BLaER1 (cell line): ENCODE measurements around the gene CKM.
A peak's percentile ranks its signal among the peaks of the same experiment; 100 is the strongest.

Experiments
- H3K27ac ChIP-seq: shearing (Covaris generic); formaldehyde crosslinking; 2 replicates; pipeline ENCODE4 v1.8.1; 2022
- H3K27me3 ChIP-seq: shearing (Covaris generic); formaldehyde crosslinking; 2 replicates; pipeline ENCODE4 v1.8.1; 2022
- H3K36me3 ChIP-seq: shearing (Covaris generic); formaldehyde crosslinking; 2 replicates; pipeline ENCODE4 v1.8.1; 2022
- H3K4me1 ChIP-seq: shearing (Covaris generic); formaldehyde crosslinking; 2 replicates; pipeline ENCODE4 v1.8.1; 2022
- H3K4me2 ChIP-seq: shearing (Covaris generic); formaldehyde crosslinking; 2 replicates; pipeline ENCODE4 v1.8.1; 2022
- H3K4me3 ChIP-seq: shearing (Covaris generic); formaldehyde crosslinking; 2 replicates; pipeline ENCODE4 v1.8.1; 2022
- H3K9ac ChIP-seq: shearing (Covaris generic); formaldehyde crosslinking; 2 replicates; pipeline ENCODE4 v1.8.1; 2022
- H3K9me3 ChIP-seq: shearing (Covaris generic); formaldehyde crosslinking; 2 replicates; pipeline ENCODE4 v1.8.1; 2022
- H4K20me1 ChIP-seq: shearing (Covaris generic); formaldehyde crosslinking; 2 replicates; pipeline ENCODE4 v1.8.1; 2022
- Cebpa-rat ChIP-seq: shearing (Covaris generic); IDR thresholded peaks from 2 replicates; pipeline ENCODE4 v1.8.1; 2022

Gene CKM

DNA sequence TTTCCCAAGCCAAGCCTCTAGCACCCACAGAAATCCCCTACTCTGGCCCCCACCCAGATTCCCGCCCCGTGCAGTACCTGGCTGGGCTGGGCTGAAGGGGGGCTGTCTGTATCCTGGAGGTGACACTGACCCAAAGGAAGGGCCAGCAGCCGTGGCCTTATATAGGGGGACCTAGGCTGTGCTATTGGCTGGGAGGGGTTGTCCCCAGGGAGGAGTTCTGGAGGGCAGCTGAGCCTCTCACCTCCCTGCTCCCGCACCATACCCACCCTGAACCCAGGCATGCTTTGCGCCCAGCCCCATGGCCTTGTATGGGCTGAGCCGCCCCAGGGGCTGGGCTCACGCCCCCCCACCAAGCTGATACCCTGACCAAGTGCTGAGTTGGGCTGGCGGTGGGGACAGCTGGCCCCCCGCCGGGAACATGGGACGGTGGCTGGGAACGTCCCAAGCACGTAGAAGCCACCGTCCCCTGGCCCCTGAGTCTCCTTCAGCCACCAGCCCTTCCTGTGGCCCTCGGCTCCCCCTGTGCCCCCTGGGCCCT lies at the start of gene CKM:
TSS of gene CKM (minus strand) at position 132 of the 538 bp plus-strand sequence. CDS start 3,162 bp downstream, outside the sequence.
- no peaks in the 10 kb centered on the region for H4K20me1 ChIP-seq
- peaks cover 51% of the 10 kb centered on the region for H3K4me1 ChIP-seq
- H3K27ac ChIP-seq = peak within 1 kb of the TSS; percentile 65
- H3K36me3 ChIP-seq = no peaks in the 10 kb centered on the region
- peak within 1 kb of the TSS; percentile 78 for H3K4me2 ChIP-seq
- no peaks in the 10 kb centered on the region for H3K9me3 ChIP-seq
- no peaks in the 10 kb centered on the region for H3K27me3 ChIP-seq
- peak within 1 kb of the TSS; percentile 45 for H3K9ac ChIP-seq
- TF ChIP-seq Cebpa-rat = no peak
- H3K4me3 ChIP-seq = peak within 1 kb of the TSS; percentile 47

DNA sequence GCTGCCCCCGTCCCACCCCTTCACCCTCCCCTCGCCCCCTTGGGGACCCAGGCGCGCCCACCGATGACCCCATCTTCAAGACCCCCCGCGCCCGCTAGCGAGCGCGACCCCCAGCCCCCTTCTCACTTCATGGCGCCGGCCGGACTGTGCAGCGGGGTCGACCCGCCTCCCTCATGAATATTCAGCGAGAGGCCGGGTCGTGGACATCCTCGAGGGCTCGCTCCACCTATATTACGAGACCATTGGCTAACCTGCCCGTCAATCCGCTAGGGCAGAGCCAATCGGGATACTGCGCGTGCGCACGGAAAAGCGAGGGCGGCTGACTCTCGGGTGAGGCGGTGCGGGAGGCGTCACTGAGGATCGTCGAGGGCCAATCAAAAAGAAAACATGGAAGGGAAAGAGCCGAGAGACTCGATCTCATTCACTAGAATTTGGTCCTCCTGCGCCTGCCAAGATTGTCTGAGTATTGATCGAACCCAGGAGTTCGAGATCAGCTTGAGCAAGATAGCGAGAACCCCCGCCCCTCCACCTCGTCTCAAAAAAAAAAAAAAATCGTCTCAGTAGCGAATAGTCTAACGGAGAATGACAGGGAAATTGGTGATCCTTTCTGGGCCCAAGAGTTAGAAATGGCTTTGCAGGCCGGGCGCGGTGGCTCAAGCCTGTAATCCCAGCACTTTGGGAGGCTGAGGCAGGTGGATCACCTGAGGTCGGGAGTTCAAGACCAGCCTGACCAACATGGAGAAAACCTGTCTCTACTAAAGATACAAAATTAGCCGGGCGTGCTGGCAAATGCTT lies 47.9 kb upstream of the CKM start, which contains the start of gene ERCC2:
TSS of gene ERCC2 (minus strand) at position 164 of the 795 bp plus-strand sequence. CDS start at position 131, 33 bp downstream.
- no peaks in the 10 kb centered on the region for H4K20me1 ChIP-seq
- no peak for TF ChIP-seq Cebpa-rat
- no peaks in the 10 kb centered on the region for H3K9me3 ChIP-seq
- H3K4me3 ChIP-seq = peak within 1 kb of the TSS; percentile 82
- peak within 1 kb of the TSS; percentile 85 for H3K9ac ChIP-seq
- H3K27me3 ChIP-seq = no peaks in the 10 kb centered on the region
- H3K4me1 ChIP-seq = peaks cover 41% of the 10 kb centered on the region
- H3K4me2 ChIP-seq = peak within 1 kb of the TSS; percentile 98
- H3K36me3 ChIP-seq = peaks cover 9% of the 10 kb centered on the region
- H3K27ac ChIP-seq = peak within 1 kb of the TSS; percentile 76

DNA sequence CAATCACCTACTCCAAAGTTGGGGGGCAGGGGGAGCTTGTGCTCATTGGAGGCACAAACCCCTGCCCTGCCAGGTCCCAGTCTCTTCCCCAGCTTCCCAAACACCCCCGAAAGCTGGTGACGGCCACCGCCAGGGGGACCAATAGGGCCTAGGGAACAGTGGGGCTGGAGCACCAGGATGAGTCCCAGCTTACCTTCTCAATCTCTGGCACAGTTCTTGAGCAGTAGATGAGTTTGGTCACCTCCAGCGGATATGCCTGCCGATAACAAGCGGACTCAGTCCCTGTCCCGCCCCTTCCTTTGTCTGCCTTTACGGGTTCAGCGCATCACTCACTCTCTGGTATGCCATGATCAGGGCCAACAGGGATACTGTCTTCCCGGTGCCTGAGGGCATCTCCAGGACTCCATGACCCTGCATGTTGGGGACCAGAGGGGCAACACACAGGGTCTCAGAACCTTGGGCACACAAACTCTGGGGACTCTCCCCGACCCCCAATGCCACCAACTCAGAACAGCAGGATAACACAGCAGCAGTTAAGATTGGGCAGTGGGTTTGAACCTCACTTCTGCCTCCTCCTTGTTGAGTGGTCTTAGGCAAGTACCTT lies 46.2 kb upstream of the CKM start:
- Histone ChIP-seq H3K4me2 (peak overlapping the region; percentile 98), H3K4me3 (no peak overlapping the region), H3K27me3 (no peaks in the 10 kb centered on the region), H3K9ac (no peak overlapping the region), H4K20me1 (no peaks in the 10 kb centered on the region), H3K27ac (no peak overlapping the region), H3K4me1 (peaks cover 41% of the 10 kb centered on the region), H3K36me3 (peaks cover 26% of the 10 kb centered on the region), H3K9me3 (no peaks in the 10 kb centered on the region)
- no peak for TF ChIP-seq Cebpa-rat

- Histone ChIP-seq H3K4me2 (no peak overlapping the region; the same call in 1 of the 2 replicates), H3K36me3 (peaks cover 33% of the 10 kb centered on the region), H4K20me1 (no peaks in the 10 kb centered on the region), H3K27ac (no peak overlapping the region), H3K9ac (no peak overlapping the region), H3K4me3 (no peak overlapping the region), H3K9me3 (no peaks in the 10 kb centered on the region), H3K4me1 (peaks cover 41% of the 10 kb centered on the region), H3K27me3 (no peaks in the 10 kb centered on the region)
- TF ChIP-seq Cebpa-rat = no peak
Measured at GRCh38 chr19:45368127-45368526, 45.5 kb upstream of the CKM start.

- Histone ChIP-seq H3K4me1 (peaks cover 31% of the 10 kb centered on the region), H3K36me3 (peaks cover 65% of the 10 kb centered on the region), H3K27ac (no peak overlapping the region), H4K20me1 (no peaks in the 10 kb centered on the region), H3K4me2 (no peak overlapping the region), H3K9ac (no peak overlapping the region), H3K4me3 (no peak overlapping the region), H3K27me3 (no peaks in the 10 kb centered on the region), H3K9me3 (no peaks in the 10 kb centered on the region)
- no peak for TF ChIP-seq Cebpa-rat
Measured at GRCh38 chr19:45364696-45365095, 42.0 kb upstream of the CKM start.

DNA sequence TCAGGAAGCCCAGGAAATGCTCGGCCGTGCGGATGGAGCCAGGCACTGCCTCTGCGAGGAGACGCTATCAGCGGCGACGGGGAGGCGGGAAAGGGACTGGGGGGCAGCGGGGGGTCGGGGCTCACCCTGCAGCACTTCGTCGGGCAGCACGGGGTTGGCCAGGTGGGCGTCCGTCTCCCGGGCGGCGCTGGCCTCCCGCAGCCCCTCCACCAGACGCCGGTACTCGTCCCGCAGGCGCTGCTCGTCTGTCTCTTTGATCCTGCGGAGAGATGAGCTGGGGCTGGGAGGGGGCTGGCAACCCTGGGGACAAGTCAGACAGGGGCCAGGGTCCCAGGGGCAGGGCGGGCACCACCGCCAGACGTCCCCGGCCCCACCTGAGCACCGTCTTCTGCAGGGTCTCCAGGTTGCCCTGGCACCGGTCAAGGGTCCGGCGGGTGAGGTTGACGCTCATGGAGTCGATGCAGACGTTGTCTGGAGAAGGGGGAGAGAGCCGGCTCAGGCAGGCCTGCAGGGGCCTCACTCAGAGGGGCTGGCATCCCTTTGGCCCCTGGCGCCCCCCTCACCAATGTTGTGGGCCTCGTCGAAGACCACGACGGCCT lies 41.3 kb upstream of the CKM start:
- peaks cover 72% of the 10 kb centered on the region for H3K36me3 ChIP-seq
- peaks cover 23% of the 10 kb centered on the region for H3K4me1 ChIP-seq
- no peaks in the 10 kb centered on the region for H3K9me3 ChIP-seq
- no peaks in the 10 kb centered on the region for H3K27me3 ChIP-seq
- no peak for TF ChIP-seq Cebpa-rat
- no peak overlapping the region for H3K4me3 ChIP-seq
- H3K9ac ChIP-seq = no peak overlapping the region
- H4K20me1 ChIP-seq = no peaks in the 10 kb centered on the region
- no peak overlapping the region for H3K4me2 ChIP-seq
- H3K27ac ChIP-seq = no peak overlapping the region

GRCh38 chr19:45362291-45362690 lies 39.6 kb upstream of the CKM start:
- H3K9ac ChIP-seq = no peak overlapping the region
- no peaks in the 10 kb centered on the region for H3K9me3 ChIP-seq
- no peak overlapping the region for H3K4me2 ChIP-seq
- H3K4me3 ChIP-seq = no peak overlapping the region
- no peaks in the 10 kb centered on the region for H3K27me3 ChIP-seq
- H4K20me1 ChIP-seq = no peaks in the 10 kb centered on the region
- no peak overlapping the region for H3K27ac ChIP-seq
- peaks cover 89% of the 10 kb centered on the region for H3K36me3 ChIP-seq
- peaks cover 11% of the 10 kb centered on the region; the same call in 1 of the 2 replicates for H3K4me1 ChIP-seq
- no peak for TF ChIP-seq Cebpa-rat

- Histone ChIP-seq H3K4me1 (peaks cover 4% of the 10 kb centered on the region; the same call in 1 of the 2 replicates), H3K36me3 (peaks cover 95% of the 10 kb centered on the region), H3K9ac (no peak overlapping the region), H3K27ac (no peak overlapping the region), H4K20me1 (no peaks in the 10 kb centered on the region), H3K27me3 (no peaks in the 10 kb centered on the region), H3K4me3 (no peak overlapping the region), H3K4me2 (no peak overlapping the region), H3K9me3 (no peaks in the 10 kb centered on the region)
- TF ChIP-seq Cebpa-rat = no peak
Measured at GRCh38 chr19:45361608-45362007, 38.9 kb upstream of the CKM start.

DNA sequence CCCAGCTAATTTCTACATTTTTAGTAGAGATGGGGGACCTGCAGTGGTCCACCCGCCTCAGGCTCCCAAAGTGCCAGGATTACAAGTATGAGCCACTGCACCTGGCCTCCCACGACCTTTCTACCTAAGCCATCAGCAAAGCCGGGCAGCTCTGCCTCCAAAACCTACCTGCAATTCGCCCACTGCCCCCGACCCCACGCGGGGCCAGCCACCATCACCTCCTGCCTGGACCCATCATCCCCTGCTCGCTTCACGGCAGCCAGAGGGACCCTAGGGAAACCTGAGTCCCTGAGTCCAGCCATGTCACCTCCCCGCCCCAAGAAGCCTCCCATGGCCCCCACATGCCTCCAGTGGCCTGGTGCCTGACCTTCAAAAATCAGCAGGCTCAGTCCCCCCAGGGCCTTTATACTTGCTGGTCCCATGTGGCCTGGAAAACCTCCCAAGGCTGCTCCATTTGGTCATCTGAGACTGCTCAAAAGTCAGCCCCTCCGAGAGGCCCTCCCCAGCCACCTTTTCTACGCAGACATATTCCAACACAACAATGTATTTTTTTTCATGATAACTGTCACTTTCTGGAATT lies 35.6 kb upstream of the CKM start:
- Histone ChIP-seq H4K20me1 (no peaks in the 10 kb centered on the region), H3K36me3 (peaks cover 97% of the 10 kb centered on the region), H3K4me3 (no peak overlapping the region), H3K4me1 (no peaks in the 10 kb centered on the region), H3K9me3 (no peaks in the 10 kb centered on the region), H3K27me3 (no peaks in the 10 kb centered on the region), H3K9ac (no peak overlapping the region), H3K27ac (no peak overlapping the region), H3K4me2 (no peak overlapping the region)
- TF ChIP-seq Cebpa-rat = no peak
